Osteocyte (in vitro differentiated cells): ENCODE results near the gene SPATA21. TPM values are rescaled to one million over a fixed set of nuclear protein-coding genes. Genes with fewer than 3 reads are reported as not detected.
A peak's percentile ranks its signal among the peaks of the same experiment; 100 is the strongest.

Experiments
- DNase-seq: peaks from one replicate; pipeline ENCODE4 v3.0.0; 2021; ENCODE audit warnings: mixed read lengths; ENCODE audit not compliant: unreplicated experiment; ENCODE audit errors: extremely low spot score
- H3K27ac Mint-ChIP-seq: one replicate; pipeline ENCODE4 v1.8.0; 2021; ENCODE audit warnings: mild to moderate bottlenecking, mixed read lengths; ENCODE audit not compliant: unreplicated experiment
- H3K27me3 Mint-ChIP-seq: one replicate; pipeline ENCODE4 v1.8.0; 2021; ENCODE audit warnings: mixed read lengths; ENCODE audit not compliant: unreplicated experiment
- H3K36me3 Mint-ChIP-seq: one replicate; pipeline ENCODE4 v1.8.0; 2021; ENCODE audit warnings: mixed read lengths; ENCODE audit not compliant: unreplicated experiment
- H3K4me1 Mint-ChIP-seq: one replicate; pipeline ENCODE4 v1.8.0; 2021; ENCODE audit warnings: mixed read lengths; ENCODE audit not compliant: unreplicated experiment
- H3K4me3 Mint-ChIP-seq: one replicate; pipeline ENCODE4 v1.8.0; 2021; ENCODE audit warnings: mild to moderate bottlenecking, moderate library complexity, mixed read lengths; ENCODE audit not compliant: unreplicated experiment
- H3K9me3 Mint-ChIP-seq: one replicate; pipeline ENCODE4 v1.8.0; 2021; ENCODE audit warnings: mixed read lengths; ENCODE audit not compliant: unreplicated experiment
- total RNA-seq: library from RNA; stranded (reverse); gene quantifications from 2 replicates; pipeline ENCODE4 v1.2.1, GENCODE V29; 2021
- TF ChIP-seq, protein P1 (sequence below): fragments of 200-600 bp; sonication (generic); IDR thresholded peaks from 2 replicates; pipeline ENCODE4 v1.5.0; 2021; ENCODE audit warnings: antibody characterized with exemption, mild to moderate bottlenecking, moderate library complexity

Gene SPATA21
- total RNA-seq, 1 donor from 2014 or later = not detected

GRCh38 chr1:16354619-16355018, 82.6 kb downstream of the SPATA21 start:
- DNase-seq = no peak
- H3K9me3 Mint-ChIP-seq = no peaks in the 10 kb centered on the region
- TF ChIP-seq, protein P1, sequence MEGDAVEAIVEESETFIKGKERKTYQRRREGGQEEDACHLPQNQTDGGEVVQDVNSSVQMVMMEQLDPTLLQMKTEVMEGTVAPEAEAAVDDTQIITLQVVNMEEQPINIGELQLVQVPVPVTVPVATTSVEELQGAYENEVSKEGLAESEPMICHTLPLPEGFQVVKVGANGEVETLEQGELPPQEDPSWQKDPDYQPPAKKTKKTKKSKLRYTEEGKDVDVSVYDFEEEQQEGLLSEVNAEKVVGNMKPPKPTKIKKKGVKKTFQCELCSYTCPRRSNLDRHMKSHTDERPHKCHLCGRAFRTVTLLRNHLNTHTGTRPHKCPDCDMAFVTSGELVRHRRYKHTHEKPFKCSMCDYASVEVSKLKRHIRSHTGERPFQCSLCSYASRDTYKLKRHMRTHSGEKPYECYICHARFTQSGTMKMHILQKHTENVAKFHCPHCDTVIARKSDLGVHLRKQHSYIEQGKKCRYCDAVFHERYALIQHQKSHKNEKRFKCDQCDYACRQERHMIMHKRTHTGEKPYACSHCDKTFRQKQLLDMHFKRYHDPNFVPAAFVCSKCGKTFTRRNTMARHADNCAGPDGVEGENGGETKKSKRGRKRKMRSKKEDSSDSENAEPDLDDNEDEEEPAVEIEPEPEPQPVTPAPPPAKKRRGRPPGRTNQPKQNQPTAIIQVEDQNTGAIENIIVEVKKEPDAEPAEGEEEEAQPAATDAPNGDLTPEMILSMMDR = no peak
- peaks cover 20% of the 10 kb centered on the region for H3K4me1 Mint-ChIP-seq
- H3K27me3 Mint-ChIP-seq = no peaks in the 10 kb centered on the region
- no peak overlapping the region for H3K27ac Mint-ChIP-seq
- H3K36me3 Mint-ChIP-seq = no peaks in the 10 kb centered on the region
- H3K4me3 Mint-ChIP-seq = no peak overlapping the region

- peaks cover 34% of the 10 kb centered on the region for H3K4me1 Mint-ChIP-seq
- no peaks in the 10 kb centered on the region for H3K27me3 Mint-ChIP-seq
- no peaks in the 10 kb centered on the region for H3K9me3 Mint-ChIP-seq
- H3K27ac Mint-ChIP-seq = peak overlapping the region; percentile 92
- H3K36me3 Mint-ChIP-seq = no peaks in the 10 kb centered on the region
- DNase-seq = no peak
- TF ChIP-seq, protein P1 = no peak
- H3K4me3 Mint-ChIP-seq = peak overlapping the region; percentile 95
These were observed 84.2 kb downstream of the SPATA21 start for GRCh38 chr1:16352842-16353535.

DNA sequence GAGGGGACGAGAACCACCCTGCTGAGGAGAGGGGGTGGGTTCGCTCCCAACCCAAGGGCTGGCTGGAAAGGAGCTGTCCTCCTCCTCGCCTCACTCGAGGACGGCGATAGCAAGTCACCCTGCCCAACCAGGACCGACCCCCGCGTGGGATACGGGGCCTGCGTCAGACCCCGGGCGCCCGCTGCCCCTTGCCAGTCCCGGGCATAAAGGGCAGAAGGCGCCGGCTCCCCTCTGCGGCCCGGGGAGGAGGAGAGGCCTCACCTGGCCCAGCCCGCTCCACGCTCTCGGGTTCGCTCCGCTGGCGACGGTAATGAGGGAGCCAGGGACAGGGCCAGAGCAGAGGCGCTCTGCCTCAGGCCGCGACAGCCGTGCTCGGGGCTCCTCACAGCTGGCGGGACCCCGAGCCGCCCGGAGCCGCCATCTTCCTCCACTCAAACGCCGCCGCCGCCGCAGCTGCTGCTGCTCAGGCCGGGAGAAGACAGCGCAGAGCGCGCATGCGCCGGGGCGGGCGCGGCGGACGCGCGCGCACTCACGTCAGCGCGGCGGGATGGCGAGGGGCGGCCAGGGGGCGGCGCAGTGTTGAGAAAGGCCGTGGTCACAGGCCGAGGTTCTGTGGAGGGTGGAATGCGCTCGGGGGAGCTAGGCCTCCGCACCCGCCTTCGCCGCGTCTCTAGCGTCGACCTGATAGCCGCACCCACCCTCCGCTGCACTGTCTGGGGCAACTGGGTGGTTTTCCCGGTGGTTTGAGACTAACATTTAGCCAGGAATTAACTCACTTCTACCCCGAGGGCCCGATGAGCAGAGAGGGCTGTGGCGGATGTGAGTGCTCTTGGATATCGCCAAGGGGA, 85.0 kb downstream of the SPATA21 start, which contains the start of gene FBXO42:
TSS of gene FBXO42 (minus strand) at position 487 of the 848 bp plus-strand sequence. CDS start 37,062 bp downstream, outside the sequence.
- Mint-ChIP-seq H3K36me3 (no peaks in the 10 kb centered on the region), H3K27me3 (no peaks in the 10 kb centered on the region), H3K4me3 (peak within 1 kb of the TSS; percentile 95), H3K27ac (peak within 1 kb of the TSS; percentile 92), H3K4me1 (peaks cover 34% of the 10 kb centered on the region), H3K9me3 (no peaks in the 10 kb centered on the region)
- DNase-seq = peak; percentile 98
- TF ChIP-seq, protein P1 = peak; percentile 58

GRCh38 chr1:16351456-16351993, 85.7 kb downstream of the SPATA21 start:
- Mint-ChIP-seq H3K27ac (peak overlapping the region; percentile 89), H3K36me3 (no peaks in the 10 kb centered on the region), H3K4me3 (peak overlapping the region; percentile 95), H3K27me3 (no peaks in the 10 kb centered on the region), H3K4me1 (peaks cover 34% of the 10 kb centered on the region), H3K9me3 (no peaks in the 10 kb centered on the region)
- TF ChIP-seq, protein P1 = no peak
- DNase-seq = no peak
